HG03097 (cell line): ENCODE data around the gene BCAS4.

ENCODE experiments used
- ATAC-seq: cut with Tn5 transposase; IDR thresholded peaks from one replicate; pipeline ENCODE4 v1.9.1; 2021; ENCODE audit not compliant: unreplicated experiment, low FRiP score

The BCAS4 gene

GRCh38 chr20:50820515-50821256 lies 25.8 kb downstream of the BCAS4 start:
- no peak for ATAC-seq

- ATAC-seq, result no peak
Observed at GRCh38 chr20:50821257-50821921, 26.5 kb downstream of the BCAS4 start.

- ATAC-seq, result no peak
Observed at GRCh38 chr20:50821994-50822393, 27.1 kb downstream of the BCAS4 start.

- no peak for ATAC-seq
Observed at GRCh38 chr20:50823319-50823718, 28.5 kb downstream of the BCAS4 start.

- ATAC-seq, result no peak
Observed at GRCh38 chr20:50824137-50824536, 29.3 kb downstream of the BCAS4 start.

GRCh38 chr20:50826121-50826520 lies 31.3 kb downstream of the BCAS4 start:
- ATAC-seq, result no peak

GRCh38 chr20:50828363-50829136 lies 33.7 kb downstream of the BCAS4 start:
- no peak for ATAC-seq

- ATAC-seq, result no peak
Observed at GRCh38 chr20:50831622-50832021, 36.8 kb downstream of the BCAS4 start.

- no peak for ATAC-seq
Observed at GRCh38 chr20:50834599-50835005, 39.7 kb downstream of the BCAS4 start.

- ATAC-seq, result no peak
Observed at GRCh38 chr20:50837532-50838321, 42.9 kb downstream of the BCAS4 start.

- ATAC-seq, result no peak
Observed at GRCh38 chr20:50838322-50838625, 43.4 kb downstream of the BCAS4 start.

GRCh38 chr20:50838707-50839385 lies 44.0 kb downstream of the BCAS4 start:
- ATAC-seq, result no peak

- no peak for ATAC-seq
Observed at GRCh38 chr20:50842821-50843220, 48.0 kb downstream of the BCAS4 start.

- ATAC-seq, result no peak
Observed at GRCh38 chr20:50843331-50844276, 48.7 kb downstream of the BCAS4 start.

- ATAC-seq, result peak; percentile 68
Observed at GRCh38 chr20:50844430-50845100, 49.7 kb downstream of the BCAS4 start.

- no peak for ATAC-seq
Observed at GRCh38 chr20:50845566-50846215, 50.8 kb downstream of the BCAS4 start.

GRCh38 chr20:50848341-50848808 lies 53.5 kb downstream of the BCAS4 start:
- ATAC-seq, result no peak
